Body of pancreas (tissue), 4 donors: ENCODE measurements around the gene SNCAIP.

Experiments
- POLR2A ChIP-seq, 3 donors: fragments of 450-650 bp; IDR thresholded peaks; one replicate each; pipeline ENCODE4 v1.6.1; 2016; ENCODE audit warnings: antibody characterized with exemption in 3 of 3, mild to moderate bottlenecking in 2 of 3
- TF ChIP-seq, protein P1 (sequence below), 7 experiments: fragments of 450-650 bp in 4 of 7; fragments of 200-600 bp in 3 of 7; sonication (generic) in 3 of 7; IDR thresholded peaks; one replicate each; pipeline ENCODE4 v1.5.1; 2016 to 2019; ENCODE audit warnings: antibody characterized with exemption in 7 of 7

GRCh38 chr5:122435234-122435633 is 123.2 kb downstream of the SNCAIP start:
- TF ChIP-seq, protein P1, sequence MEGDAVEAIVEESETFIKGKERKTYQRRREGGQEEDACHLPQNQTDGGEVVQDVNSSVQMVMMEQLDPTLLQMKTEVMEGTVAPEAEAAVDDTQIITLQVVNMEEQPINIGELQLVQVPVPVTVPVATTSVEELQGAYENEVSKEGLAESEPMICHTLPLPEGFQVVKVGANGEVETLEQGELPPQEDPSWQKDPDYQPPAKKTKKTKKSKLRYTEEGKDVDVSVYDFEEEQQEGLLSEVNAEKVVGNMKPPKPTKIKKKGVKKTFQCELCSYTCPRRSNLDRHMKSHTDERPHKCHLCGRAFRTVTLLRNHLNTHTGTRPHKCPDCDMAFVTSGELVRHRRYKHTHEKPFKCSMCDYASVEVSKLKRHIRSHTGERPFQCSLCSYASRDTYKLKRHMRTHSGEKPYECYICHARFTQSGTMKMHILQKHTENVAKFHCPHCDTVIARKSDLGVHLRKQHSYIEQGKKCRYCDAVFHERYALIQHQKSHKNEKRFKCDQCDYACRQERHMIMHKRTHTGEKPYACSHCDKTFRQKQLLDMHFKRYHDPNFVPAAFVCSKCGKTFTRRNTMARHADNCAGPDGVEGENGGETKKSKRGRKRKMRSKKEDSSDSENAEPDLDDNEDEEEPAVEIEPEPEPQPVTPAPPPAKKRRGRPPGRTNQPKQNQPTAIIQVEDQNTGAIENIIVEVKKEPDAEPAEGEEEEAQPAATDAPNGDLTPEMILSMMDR (IDR thresholded peaks at IDR 0.05): no peak
- TF ChIP-seq POLR2A (IDR thresholded peaks at IDR 0.05): no peak
